Activated CD8-positive, alpha-beta memory T cell treated with anti-CD3 and anti-CD28 coated beads for 1 hour (primary cell): ENCODE measurements around the gene ZNF599.

ENCODE experiments used
- DNase-seq, 2 donors: peaks; one replicate each; pipeline ENCODE4 v3.0.0-alpha.2; 2020; ENCODE audit warnings: low read depth in 1 of 2; ENCODE audit errors: extremely low read depth in 1 of 2

Gene ZNF599

GRCh38 chr19:34744896-34745690 is 27.9 kb downstream of the ZNF599 start:
- DNase-seq = no peak

GRCh38 chr19:34734537-34735103 is 38.4 kb downstream of the ZNF599 start:
- DNase-seq = no peak

- peak; percentile 42 to 67 for DNase-seq
These were observed 39.1 kb downstream of the ZNF599 start, which contains the start of gene ZNF181 for GRCh38 chr19:34733746-34734536. Gene ZNF181, plus strand, starts transcription at chr19:34734243. Its CDS starts 795 bp downstream, at chr19:34735038.

- no peak for DNase-seq
These were observed 39.7 kb downstream of the ZNF599 start for GRCh38 chr19:34733266-34733745.

- DNase-seq = no peak
These were observed 40.3 kb downstream of the ZNF599 start for GRCh38 chr19:34732612-34733211.

GRCh38 chr19:34731964-34732363 is 41.1 kb downstream of the ZNF599 start:
- no peak for DNase-seq

- no peak for DNase-seq
These were observed 41.8 kb downstream of the ZNF599 start for GRCh38 chr19:34731019-34731829.

- DNase-seq = no peak
These were observed 47.6 kb downstream of the ZNF599 start for GRCh38 chr19:34725400-34725799.

- no peak for DNase-seq
These were observed 50.7 kb downstream of the ZNF599 start for GRCh38 chr19:34722353-34722752.

GRCh38 chr19:34715357-34715756 is 57.7 kb downstream of the ZNF599 start:
- no peak for DNase-seq

- no peak for DNase-seq
These were observed 59.8 kb downstream of the ZNF599 start for GRCh38 chr19:34713262-34713637.

GRCh38 chr19:34712395-34713261 is 60.4 kb downstream of the ZNF599 start:
- no peak for DNase-seq

- no peak for DNase-seq
These were observed 61.1 kb downstream of the ZNF599 start for GRCh38 chr19:34711890-34712289.
